Measurements from ENCODE around the gene KCNAB1.

Gene KCNAB1

DNA sequence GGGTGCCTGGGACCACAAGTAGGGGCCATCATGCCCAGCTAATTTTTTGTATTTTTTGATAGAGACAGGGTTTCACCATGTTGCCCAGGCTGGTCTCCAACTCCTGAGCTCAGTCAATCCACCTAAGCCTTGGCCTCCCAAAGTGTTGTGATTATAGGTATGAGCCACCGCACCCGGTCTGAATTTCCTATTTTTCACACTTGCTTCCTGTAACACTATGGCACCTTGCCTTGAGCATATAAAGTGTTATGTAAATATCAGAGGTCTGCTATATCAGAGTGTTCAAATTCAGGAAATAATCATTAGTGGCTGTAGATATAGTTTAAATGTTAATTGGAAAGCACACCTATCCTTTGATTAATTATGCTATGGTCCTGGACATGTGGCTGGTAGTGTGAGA lies 165.2 kb downstream of the KCNAB1 start:
- DNase-seq: no peak

DNA sequence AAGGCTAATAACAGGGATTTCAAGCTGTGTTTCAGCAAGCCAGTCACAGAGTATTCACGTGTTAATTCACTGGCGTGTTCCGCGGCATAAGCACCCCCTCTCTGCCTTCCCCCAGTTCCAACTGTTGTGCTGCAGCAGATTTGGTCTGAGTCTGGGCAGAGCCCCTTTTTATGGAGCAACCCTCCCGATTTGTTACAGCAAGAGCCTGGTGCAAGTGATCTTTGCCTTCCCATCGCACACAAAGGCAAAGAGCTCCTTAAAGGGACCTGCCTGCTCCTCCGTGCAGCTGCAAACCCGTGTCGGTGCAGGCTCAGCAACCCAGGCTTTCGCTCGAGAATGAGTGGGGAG lies 170.5 kb downstream of the KCNAB1 start:
- DNase-seq: no peak

DNA sequence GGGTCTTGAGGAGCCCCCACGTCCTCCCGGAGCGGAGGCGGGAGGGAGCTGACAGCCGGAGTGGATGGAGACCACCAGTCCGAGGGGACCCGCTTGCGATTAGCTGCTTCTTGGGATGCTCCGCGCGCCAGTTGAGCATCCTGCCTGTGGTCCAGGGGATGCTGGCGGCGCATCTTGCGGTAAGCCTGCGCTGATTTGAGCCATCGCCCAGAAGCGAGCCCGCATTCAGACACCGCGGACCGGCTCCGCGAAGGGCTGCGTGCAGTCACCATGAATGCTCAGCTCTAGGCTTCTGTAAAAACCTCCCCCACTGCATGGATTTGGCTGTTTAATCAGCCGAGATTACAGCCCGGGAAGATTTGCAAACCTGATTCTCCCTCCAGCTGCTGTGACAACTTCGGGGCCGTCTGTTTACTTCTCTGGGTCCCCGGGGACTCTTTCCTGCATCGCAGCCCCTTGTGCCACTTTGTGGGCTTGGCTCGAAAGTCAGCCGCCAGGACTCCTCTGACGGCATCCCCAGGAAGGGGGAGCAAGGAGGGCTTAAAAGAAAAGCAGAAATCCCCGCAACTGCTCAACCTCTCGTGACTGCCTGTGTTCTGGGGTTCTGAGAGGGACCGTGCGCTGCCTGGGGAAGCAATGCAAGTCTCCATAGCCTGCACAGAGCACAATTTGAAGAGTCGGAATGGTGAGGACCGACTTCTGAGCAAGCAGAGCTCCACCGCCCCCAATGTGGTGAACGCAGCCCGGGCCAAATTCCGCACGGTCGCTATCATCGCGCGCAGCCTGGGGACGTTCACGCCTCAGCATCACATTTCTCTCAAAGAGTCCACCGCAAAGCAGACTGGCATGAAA lies 171.1 kb downstream of the KCNAB1 start:
- no peak for DNase-seq

DNA sequence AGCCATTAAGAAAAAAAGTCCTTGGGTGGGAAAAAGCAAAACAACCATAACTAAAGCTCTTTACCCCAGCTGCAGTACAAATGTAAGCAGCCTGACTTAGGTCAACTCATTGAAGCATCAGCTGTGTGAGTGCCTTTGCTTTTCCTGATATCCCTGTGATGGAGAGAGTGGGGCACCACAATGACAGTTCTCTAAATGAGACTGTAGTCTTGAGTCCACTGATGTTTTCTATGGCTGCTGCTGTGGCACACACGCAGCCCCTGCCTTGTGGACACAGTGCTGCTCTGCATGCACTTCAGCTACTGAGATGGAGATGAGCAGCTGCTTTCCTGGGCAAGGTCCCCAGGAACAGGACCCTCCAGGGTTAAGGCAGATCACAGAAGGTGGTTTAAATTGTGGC lies 173.2 kb downstream of the KCNAB1 start:
- no peak for DNase-seq

DNA sequence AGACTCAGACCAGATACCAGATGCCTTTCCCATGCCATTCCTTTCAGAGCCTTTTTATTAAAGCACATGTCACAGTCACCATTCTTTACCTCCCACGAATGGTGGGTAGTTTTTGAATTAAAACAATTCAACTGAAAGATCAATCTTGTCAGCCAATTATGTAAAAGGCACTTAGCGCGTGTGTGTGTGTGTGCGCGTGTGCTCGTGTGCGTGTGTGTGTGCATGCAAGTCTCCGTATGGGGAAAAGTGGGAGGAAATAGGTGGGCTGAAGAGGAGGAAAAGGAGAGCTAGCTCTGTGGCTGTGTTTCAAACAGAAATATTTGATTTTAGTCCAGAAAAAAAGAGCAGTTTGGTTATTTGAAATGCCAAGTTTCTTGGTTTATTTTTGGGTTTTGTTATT lies 177.2 kb downstream of the KCNAB1 start:
- no peak for DNase-seq

DNA sequence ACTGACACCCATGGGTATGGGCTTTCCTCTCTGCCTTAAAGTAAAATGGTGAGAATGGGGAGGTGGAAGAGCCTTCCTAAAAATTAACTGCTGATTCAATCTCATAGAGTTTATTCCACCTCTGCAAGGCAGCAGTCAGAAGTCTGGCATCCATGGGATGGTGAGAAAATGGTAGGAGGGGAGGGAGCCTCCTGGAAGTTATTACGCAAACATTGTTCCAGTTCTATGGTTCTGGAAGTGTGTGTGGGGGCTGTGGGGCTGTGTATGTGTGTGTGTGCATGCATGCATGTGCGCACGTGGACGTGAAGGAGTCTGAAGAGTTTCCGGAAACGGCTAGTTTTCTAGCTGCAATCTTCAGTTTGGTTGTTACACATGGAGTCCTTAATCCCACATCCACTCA lies 177.6 kb downstream of the KCNAB1 start:
- DNase-seq: no peak

DNA sequence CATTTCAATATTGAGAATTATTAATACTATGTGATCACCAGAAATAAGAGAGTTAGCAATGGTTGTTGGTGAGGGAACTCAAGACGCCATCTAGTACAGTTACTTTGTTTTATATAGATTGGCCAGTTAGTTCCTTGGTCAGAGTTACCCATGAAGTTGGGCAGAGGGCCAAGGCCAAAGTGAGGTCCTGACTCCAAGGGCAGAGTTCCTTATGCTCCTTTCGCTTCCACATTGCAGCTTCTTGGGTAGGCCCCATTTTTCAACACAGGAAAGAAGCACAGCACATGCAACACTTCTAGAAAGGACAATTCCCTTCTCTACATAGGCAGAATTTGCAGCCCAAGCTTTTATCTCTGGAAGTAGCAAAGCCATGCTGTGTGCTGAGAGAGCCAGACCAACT lies 178.6 kb downstream of the KCNAB1 start:
- no peak for DNase-seq

DNA sequence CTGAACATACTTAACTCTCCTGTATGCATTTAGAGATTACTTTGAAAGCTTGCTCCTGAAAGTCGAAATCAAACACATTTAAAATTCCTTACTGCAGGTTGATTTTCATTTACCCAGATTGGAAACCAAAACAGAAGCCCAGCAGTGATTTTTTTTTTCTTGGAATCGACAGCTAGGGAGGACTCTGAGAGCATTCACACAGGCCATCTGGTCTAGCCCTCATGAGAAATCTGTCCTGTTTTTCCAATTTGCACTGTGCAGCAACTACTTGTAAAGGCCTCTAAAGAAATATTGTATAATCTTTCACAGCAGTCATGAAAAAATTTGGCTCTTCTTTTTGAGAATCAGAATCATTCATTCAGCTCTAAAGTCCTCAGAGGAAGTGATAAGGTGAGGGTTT lies 179.2 kb downstream of the KCNAB1 start:
- no peak for DNase-seq

DNA sequence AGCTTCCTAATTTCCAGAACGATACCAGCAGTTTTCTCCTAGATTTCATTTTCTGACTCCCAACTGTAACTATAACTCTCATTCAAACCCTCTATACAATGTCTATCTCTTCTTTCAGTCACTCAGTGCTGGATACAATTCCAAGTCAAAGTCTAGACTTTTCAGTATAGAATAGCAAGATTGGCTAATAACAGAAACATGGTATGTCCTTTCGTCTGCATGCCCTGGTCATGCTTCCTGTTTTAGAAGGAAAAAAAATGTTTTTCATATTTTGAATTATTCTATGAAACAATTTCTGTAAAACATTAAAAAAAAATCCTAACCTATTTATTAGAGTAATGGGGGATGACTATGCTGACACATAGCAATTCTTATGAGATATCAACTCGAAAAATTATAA lies 180.0 kb downstream of the KCNAB1 start:
- DNase-seq: no peak

GRCh38 chr3:156300929-156301840 lies 180.8 kb downstream of the KCNAB1 start:
- DNase-seq: no peak

GRCh38 chr3:156303001-156303707 lies 182.8 kb downstream of the KCNAB1 start:
- no peak for DNase-seq

DNA sequence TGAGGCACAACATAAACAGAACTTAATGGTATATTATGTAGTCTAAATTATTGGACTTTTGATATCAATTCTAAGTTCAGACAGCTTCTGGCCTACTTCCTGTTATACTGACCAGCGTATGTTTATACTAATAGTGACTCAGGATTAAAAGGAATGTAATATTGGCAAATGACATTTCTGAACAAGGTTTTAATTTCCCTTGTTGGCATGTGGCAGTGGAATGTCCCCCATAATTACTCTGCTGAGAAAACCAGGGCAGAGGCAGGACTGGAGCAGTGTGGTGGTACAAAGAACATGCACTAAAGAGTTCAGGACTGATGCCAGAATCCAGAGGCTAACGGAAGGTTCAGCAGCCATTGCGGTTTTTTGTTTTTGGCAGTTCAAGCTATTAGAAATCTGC lies 184.0 kb downstream of the KCNAB1 start:
- DNase-seq: no peak

GRCh38 chr3:156305672-156306071 lies 185.3 kb downstream of the KCNAB1 start:
- DNase-seq: no peak

DNA sequence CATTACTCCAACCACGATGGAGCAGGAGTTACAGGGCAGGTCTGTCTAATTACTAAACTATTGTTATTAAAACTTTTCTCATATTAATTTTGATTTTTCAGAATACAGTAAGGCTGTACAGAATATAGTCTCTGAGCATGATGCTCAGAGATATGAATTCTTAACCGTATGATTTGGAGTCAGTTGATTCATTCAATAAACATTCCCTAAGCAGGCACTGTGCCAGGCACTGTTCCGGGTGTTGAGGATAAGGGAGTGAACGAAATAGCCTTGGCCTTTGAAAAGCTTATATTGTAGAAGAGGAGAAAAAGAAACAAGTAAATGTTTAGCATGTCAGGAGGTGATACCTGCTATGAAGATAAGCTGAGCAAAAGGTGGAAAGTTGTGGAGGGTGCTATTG lies 187.3 kb downstream of the KCNAB1 start:
- no peak for DNase-seq

DNA sequence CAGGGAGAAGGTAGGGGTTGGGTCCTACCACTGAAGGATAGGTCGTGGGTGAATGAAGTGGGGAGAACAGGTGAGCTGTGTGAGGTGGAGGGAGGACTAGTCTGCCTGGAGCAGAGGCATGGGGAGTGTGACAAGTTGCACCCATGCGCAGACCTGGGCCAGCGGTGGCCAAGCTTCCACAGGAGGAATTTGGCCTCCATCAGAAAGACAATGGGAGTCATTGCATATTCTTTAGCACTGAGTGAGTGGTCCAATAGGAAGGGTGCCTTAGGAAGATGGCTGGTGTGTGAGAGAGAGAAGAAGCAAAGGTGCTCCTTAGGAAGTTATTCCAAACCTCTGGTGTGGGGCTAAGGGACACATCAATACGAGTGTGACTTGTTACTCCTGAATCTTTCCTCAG lies 191.1 kb downstream of the KCNAB1 start:
- DNase-seq: no peak

GRCh38 chr3:156311930-156312329 lies 191.6 kb downstream of the KCNAB1 start:
- DNase-seq: no peak

GRCh38 chr3:156316076-156316475 lies 195.7 kb downstream of the KCNAB1 start:
- DNase-seq: no peak

- DNase-seq: no peak
These were observed 197.2 kb downstream of the KCNAB1 start for GRCh38 chr3:156317462-156318074.

- no peak for DNase-seq
These were observed 201.6 kb downstream of the KCNAB1 start for GRCh38 chr3:156321945-156322344.

DNA sequence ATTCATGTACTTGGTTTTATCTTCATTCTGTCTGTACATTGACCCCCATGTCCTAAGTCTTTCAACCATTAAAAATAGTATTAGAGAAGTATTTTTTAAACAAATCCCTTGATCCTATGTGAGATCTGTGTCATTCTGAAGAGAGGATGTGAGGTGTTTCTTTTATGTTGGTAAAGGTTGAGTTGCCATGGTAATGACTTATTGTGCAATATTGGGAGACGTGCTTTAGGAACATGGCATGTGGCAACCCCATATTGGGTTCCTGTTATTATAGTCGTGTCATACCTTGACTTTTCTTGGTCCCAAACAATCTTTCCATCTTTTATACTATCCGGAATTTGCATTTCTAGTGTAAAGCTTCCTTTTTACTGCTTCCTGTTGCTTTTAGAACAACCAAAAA lies 203.1 kb downstream of the KCNAB1 start:
- DNase-seq: no peak

DNA sequence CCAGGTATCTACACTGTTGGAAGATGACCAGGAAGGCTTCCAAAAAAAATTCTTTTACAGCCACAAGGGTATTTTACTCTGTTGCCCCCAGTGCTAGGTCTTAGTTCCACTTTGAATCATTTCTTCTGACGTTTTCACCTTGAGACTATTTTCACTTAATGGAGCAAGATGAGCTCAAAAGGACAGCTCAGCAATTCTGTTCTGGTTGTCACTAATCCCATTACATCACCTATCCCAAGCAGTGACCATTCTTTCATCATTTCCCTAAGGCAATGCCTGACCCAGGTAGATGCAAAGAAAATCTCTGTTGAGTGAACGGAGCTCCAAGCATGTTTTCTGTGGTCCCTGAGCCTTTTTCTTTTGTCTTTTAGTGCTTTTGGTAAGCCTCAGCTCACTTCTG lies 210.0 kb downstream of the KCNAB1 start:
- DNase-seq: no peak

DNA sequence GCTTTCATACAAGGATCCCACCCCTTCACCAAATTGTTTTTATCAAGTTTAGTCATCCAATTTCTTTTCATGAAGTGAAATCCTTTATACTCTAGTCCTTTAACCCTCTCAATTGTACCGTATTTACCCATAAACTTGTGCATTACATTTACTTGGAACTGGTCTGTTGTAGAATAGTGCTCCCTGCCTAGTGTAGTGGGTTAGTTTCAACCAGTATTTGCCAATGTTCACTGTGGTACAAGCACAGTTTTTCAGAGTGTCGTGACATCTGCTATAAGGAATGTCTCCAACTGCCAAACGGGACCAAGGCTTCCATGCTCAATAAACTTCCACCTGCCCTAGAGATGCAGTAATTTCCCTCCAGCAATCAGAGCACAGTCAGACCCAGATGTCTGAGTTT lies 211.9 kb downstream of the KCNAB1 start:
- DNase-seq: no peak

All from CD4-positive, alpha-beta T cell treated with Interleukin-17A for 1 hour (primary cell).